ENCODE results near the gene DNAJC1. TPM values are rescaled to one million over a fixed set of nuclear protein-coding genes. Genes with fewer than 3 reads are reported as not detected.

Gene DNAJC1
- total RNA-seq, 1 experiment from 2014 or later: 12.9 TPM

GRCh38 chr10:22049635-22050034 is 46.1 kb upstream of the DNAJC1 start:
- DNase-seq (ENCODE audit: low read depth, low spot score): no peak
- Histone ChIP-seq H3K4me3 (ENCODE audit: low read depth in 2 of 2, low read length in 2 of 2) (no peak overlapping the region), H3K9me3 (ENCODE audit: control insufficient read depth, insufficient read depth, low read depth, low read length) (no peaks in the 10 kb centered on the region), H3K4me1 (ENCODE audit: control insufficient read depth, insufficient read depth, low read length) (no peaks in the 10 kb centered on the region), H3K27ac (ENCODE audit: low read length) (no peak overlapping the region), H3K36me3 (ENCODE audit: control insufficient read depth, insufficient read depth, low read length) (no peaks in the 10 kb centered on the region), H3K27me3 (ENCODE audit: control insufficient read depth, insufficient read depth, low read length) (no peaks in the 10 kb centered on the region)
- ChIA-PET CTCF (no interaction called here), POLR2A (no interaction called here)
- TF ChIP-seq, protein P1, sequence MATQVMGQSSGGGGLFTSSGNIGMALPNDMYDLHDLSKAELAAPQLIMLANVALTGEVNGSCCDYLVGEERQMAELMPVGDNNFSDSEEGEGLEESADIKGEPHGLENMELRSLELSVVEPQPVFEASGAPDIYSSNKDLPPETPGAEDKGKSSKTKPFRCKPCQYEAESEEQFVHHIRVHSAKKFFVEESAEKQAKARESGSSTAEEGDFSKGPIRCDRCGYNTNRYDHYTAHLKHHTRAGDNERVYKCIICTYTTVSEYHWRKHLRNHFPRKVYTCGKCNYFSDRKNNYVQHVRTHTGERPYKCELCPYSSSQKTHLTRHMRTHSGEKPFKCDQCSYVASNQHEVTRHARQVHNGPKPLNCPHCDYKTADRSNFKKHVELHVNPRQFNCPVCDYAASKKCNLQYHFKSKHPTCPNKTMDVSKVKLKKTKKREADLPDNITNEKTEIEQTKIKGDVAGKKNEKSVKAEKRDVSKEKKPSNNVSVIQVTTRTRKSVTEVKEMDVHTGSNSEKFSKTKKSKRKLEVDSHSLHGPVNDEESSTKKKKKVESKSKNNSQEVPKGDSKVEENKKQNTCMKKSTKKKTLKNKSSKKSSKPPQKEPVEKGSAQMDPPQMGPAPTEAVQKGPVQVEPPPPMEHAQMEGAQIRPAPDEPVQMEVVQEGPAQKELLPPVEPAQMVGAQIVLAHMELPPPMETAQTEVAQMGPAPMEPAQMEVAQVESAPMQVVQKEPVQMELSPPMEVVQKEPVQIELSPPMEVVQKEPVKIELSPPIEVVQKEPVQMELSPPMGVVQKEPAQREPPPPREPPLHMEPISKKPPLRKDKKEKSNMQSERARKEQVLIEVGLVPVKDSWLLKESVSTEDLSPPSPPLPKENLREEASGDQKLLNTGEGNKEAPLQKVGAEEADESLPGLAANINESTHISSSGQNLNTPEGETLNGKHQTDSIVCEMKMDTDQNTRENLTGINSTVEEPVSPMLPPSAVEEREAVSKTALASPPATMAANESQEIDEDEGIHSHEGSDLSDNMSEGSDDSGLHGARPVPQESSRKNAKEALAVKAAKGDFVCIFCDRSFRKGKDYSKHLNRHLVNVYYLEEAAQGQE (IDR thresholded peaks at IDR 0.05; ENCODE audit: insufficient read depth in 1 of 2, low read depth in 2 of 2, low read length in 1 of 2): no peak
- TF ChIP-seq SIN3A (IDR thresholded peaks at IDR 0.05; ENCODE audit: borderline replicate concordance, insufficient read depth, low read depth, low read length): no peak
- intact Hi-C loops (cut with micrococcal nuclease; ENCODE audit: unreplicated experiment): no loop called here
- in situ Hi-C loops (cut with HindIII; ENCODE audit: low pct_unique_long_range_greater_than_20kb, low sequenced_read_pairs): no loop called here
- ATAC-seq: no peak
- BruUV-seq (replicated peaks): no TSS peak

- no TSS peak for BruUV-seq (replicated peaks)
- Histone ChIP-seq H3K9me3 (ENCODE audit: control insufficient read depth, insufficient read depth, low read depth, low read length) (no peaks in the 10 kb centered on the region), H3K4me1 (ENCODE audit: control insufficient read depth, insufficient read depth, low read length) (no peaks in the 10 kb centered on the region), H3K27ac (ENCODE audit: low read length) (no peak overlapping the region), H3K4me3 (ENCODE audit: low read depth in 2 of 2, low read length in 2 of 2) (no peak overlapping the region), H3K36me3 (ENCODE audit: control insufficient read depth, insufficient read depth, low read length) (no peaks in the 10 kb centered on the region), H3K27me3 (ENCODE audit: control insufficient read depth, insufficient read depth, low read length) (no peaks in the 10 kb centered on the region)
- ATAC-seq (no peak), DNase-seq (ENCODE audit: low read depth, low spot score) (no peak)
- ChIA-PET CTCF (no interaction called here), POLR2A (no interaction called here)
- TF ChIP-seq TCF7L2 (IDR thresholded peaks at IDR 0.05; ENCODE audit: low read depth, low read length): no peak
- no peak for TF ChIP-seq POLR2AphosphoS5 (IDR thresholded peaks at IDR 0.05; ENCODE audit: low read depth, low read length)
- no peak for TF ChIP-seq SIN3A (IDR thresholded peaks at IDR 0.05; ENCODE audit: borderline replicate concordance, insufficient read depth, low read depth, low read length)
- TF ChIP-seq, protein P1 (IDR thresholded peaks at IDR 0.05; ENCODE audit: insufficient read depth in 1 of 2, low read depth in 2 of 2, low read length in 1 of 2): no peak
- TF ChIP-seq, protein P2, sequence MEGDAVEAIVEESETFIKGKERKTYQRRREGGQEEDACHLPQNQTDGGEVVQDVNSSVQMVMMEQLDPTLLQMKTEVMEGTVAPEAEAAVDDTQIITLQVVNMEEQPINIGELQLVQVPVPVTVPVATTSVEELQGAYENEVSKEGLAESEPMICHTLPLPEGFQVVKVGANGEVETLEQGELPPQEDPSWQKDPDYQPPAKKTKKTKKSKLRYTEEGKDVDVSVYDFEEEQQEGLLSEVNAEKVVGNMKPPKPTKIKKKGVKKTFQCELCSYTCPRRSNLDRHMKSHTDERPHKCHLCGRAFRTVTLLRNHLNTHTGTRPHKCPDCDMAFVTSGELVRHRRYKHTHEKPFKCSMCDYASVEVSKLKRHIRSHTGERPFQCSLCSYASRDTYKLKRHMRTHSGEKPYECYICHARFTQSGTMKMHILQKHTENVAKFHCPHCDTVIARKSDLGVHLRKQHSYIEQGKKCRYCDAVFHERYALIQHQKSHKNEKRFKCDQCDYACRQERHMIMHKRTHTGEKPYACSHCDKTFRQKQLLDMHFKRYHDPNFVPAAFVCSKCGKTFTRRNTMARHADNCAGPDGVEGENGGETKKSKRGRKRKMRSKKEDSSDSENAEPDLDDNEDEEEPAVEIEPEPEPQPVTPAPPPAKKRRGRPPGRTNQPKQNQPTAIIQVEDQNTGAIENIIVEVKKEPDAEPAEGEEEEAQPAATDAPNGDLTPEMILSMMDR (IDR thresholded peaks at IDR 0.05): no peak
- intact Hi-C loops (cut with micrococcal nuclease; ENCODE audit: unreplicated experiment) (no loop called here), in situ Hi-C loops (cut with HindIII; ENCODE audit: low pct_unique_long_range_greater_than_20kb, low sequenced_read_pairs) (no loop called here)
These were observed 44.3 kb upstream of the DNAJC1 start for GRCh38 chr10:22047812-22048211.

Data from Panc1 (cell line).